Heart left ventricle (tissue), 13 donors: Measurements from ENCODE around the gene TCAP.

Source experiments
- POLR2A ChIP-seq, 2 donors: fragments of 450-650 bp; IDR thresholded peaks; one replicate each; pipeline ENCODE4 v1.6.1; 2017; ENCODE audit warnings: antibody characterized with exemption in 2 of 2, mild to moderate bottlenecking in 2 of 2, moderate library complexity in 2 of 2
- TF ChIP-seq, protein P1 (sequence below), 12 donors: fragments of 200-600 bp; sonication (generic) in 4 of 12; IDR thresholded peaks; one replicate each; pipeline versions ENCODE4 v1.5.0 to v1.8.0; 2018 to 2022; ENCODE audit warnings: antibody characterized with exemption in 12 of 12, mild to moderate bottlenecking in 5 of 12
- donor health status: ischemic (EF 13 %, LVEDD 7.1; RV severe dilation, severe dysfunction).
- donor health status: DM: no; HTN: yes; CAD: no.
- donor health status: DM: no; HTN: no; CAD: no.
- donor health status: ischemic (EF 25% LVEDD 6.9; RV normal size, moderate dysfunction).
- donor health status: ischemic (EF 25% LVEDD 5.7; RV mildly dilated, moderate dysfunction).
- donor health status: ischemic (EF 35%, LVEDD 5.7; RV mildly dilated, moderate dysfunction).
- donor health status: nonischemic (EF 11% LVEDD 7.7; RV severe dilation, severe dysfunction).
- donor health status: DM: yes; HTN: yes; CAD: no.
- donor health status: PGD.
- donor health status: ischemic (EF 29% LVEDD 5.4; RV normal size, mild dysfunction).
- donor health status: nonischemic (EF 23%, LVEDD 6.1; RV moderate dilation, normal function).

DNA sequence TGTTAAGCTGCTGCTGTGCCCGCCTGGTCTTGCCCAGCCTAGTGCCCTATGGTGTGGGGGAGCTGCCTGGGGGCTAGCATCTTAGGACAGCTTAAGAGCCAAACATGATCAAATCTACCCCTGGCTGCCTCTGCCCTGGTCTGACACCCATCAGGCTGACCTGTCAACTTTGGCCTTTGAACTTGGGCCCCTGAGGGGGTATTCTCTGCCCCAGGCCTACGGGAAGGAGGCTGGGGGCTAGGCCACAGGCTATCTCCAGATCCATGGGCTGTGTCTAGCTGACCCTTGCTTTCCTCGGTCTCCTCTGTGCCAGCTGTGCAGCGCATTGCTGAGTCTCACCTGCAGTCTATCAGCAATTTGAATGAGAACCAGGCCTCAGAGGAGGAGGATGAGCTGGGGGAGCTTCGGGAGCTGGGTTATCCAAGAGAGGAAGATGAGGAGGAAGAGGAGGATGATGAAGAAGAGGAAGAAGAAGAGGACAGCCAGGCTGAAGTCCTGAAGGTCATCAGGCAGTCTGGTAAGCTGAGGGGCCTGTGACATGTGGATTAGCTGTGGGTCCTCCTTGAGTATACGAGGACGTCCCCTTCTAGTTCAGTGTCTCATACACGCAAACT, 31.5 kb upstream of the TCAP start:
- no peak for TF ChIP-seq POLR2A (IDR thresholded peaks at IDR 0.05)
- TF ChIP-seq, protein P1, sequence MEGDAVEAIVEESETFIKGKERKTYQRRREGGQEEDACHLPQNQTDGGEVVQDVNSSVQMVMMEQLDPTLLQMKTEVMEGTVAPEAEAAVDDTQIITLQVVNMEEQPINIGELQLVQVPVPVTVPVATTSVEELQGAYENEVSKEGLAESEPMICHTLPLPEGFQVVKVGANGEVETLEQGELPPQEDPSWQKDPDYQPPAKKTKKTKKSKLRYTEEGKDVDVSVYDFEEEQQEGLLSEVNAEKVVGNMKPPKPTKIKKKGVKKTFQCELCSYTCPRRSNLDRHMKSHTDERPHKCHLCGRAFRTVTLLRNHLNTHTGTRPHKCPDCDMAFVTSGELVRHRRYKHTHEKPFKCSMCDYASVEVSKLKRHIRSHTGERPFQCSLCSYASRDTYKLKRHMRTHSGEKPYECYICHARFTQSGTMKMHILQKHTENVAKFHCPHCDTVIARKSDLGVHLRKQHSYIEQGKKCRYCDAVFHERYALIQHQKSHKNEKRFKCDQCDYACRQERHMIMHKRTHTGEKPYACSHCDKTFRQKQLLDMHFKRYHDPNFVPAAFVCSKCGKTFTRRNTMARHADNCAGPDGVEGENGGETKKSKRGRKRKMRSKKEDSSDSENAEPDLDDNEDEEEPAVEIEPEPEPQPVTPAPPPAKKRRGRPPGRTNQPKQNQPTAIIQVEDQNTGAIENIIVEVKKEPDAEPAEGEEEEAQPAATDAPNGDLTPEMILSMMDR (IDR thresholded peaks at IDR 0.05) = no peak
